GM12873 (cell line): ENCODE data around the gene OTOF.

Experiments used
- TF ChIP-seq, protein P1 (sequence below): IDR thresholded peaks from 2 replicates; pipeline ENCODE4 v1.5.1; 2012; ENCODE audit warnings: low read depth, mild to moderate bottlenecking, moderate library complexity, low read length, control low read depth; ENCODE audit not compliant: insufficient read depth; ENCODE audit errors: missing control alignments

Gene OTOF

GRCh38 chr2:26491563-26492167 is 13.7 kb upstream of the OTOF start:
- TF ChIP-seq, protein P1, sequence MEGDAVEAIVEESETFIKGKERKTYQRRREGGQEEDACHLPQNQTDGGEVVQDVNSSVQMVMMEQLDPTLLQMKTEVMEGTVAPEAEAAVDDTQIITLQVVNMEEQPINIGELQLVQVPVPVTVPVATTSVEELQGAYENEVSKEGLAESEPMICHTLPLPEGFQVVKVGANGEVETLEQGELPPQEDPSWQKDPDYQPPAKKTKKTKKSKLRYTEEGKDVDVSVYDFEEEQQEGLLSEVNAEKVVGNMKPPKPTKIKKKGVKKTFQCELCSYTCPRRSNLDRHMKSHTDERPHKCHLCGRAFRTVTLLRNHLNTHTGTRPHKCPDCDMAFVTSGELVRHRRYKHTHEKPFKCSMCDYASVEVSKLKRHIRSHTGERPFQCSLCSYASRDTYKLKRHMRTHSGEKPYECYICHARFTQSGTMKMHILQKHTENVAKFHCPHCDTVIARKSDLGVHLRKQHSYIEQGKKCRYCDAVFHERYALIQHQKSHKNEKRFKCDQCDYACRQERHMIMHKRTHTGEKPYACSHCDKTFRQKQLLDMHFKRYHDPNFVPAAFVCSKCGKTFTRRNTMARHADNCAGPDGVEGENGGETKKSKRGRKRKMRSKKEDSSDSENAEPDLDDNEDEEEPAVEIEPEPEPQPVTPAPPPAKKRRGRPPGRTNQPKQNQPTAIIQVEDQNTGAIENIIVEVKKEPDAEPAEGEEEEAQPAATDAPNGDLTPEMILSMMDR: no peak

DNA sequence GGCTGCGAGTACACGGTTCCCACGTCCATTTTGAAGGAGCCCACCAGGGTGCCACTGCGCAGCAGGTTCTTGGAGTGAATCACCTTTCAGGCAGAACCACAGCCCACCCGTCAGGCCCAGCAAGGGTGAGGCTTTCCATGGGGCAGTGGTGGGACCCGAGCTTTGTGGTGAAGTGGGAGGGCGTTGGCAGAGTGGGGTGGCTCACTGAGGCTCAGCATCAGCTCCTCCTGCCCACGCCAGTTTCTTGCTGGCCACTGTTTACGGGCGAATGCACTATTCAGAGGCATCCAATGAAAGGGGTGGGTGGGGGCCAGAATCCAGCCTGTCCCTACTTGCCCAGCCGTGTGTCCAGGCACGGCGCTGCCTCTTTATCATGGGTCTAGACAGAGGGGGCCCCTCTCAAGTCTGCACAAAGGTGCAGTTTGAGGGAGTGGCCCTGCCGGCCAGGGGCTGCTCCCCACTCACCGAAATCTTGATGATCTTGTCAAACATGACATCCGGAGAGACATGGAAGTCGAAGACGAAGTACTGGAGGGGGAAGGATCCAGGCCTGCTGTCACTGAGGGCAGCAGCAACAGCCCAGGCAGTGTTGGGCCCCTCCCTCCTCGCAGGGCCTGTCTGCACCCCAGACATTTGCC is 11.4 kb upstream of the OTOF start:
- TF ChIP-seq, protein P1: no peak

DNA sequence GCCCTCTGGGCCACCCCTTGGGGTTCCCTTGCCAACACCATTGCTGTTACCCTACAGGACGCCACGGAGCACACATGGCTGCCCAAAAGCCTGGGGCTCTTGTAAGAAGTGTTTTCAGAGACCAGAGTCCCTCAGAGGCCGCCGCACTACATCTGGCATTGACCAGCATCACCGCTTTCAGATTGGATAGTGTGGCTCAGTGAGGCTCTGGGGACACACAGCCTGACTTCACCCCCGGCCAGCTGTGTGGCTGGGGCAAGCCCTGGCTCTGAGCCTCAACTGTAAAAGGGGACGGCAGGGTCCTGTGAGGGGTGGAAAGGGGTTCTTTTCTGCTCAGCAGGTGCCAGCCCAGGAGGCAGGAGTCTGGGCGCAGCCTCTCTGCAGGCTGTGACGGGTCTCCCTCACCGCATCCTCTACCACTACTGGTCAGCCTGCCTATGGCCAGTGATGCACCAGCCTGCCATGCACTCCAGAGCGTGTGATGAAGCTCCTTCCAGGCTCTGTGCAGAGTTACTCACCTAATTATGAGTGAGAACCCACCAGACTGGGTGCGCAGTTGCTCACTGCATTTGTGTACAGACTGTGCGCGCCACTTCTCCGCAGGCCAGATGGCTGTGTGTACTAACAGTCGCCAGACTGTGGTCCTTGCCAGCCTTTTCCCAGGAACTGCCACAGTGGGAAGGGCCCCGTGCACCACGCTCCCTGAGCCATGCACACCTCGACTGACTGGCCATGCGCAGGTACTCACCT is 10.7 kb upstream of the OTOF start:
- TF ChIP-seq, protein P1: no peak

- TF ChIP-seq, protein P1: no peak
Measured at GRCh38 chr2:26487192-26487591, 9.3 kb upstream of the OTOF start.

DNA sequence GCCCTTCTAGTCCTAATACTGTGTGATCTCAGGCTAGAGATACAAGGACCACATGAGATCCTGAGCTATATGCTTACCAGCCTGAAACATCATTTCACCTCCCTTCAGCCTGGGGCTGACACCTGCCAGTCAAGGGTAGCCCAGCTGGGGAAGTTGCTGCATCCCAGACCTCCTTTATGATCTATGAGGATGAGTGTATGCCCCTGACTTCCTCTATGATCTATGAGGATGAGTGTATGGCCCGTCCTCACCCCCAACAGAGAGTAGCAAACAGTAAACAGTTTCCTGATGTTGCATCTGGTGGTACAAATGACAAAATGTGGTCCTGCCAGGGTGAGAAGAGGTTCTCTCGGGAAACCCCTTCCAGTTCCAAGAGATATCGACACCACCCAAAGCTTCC is 8.9 kb upstream of the OTOF start:
- TF ChIP-seq, protein P1: no peak

DNA sequence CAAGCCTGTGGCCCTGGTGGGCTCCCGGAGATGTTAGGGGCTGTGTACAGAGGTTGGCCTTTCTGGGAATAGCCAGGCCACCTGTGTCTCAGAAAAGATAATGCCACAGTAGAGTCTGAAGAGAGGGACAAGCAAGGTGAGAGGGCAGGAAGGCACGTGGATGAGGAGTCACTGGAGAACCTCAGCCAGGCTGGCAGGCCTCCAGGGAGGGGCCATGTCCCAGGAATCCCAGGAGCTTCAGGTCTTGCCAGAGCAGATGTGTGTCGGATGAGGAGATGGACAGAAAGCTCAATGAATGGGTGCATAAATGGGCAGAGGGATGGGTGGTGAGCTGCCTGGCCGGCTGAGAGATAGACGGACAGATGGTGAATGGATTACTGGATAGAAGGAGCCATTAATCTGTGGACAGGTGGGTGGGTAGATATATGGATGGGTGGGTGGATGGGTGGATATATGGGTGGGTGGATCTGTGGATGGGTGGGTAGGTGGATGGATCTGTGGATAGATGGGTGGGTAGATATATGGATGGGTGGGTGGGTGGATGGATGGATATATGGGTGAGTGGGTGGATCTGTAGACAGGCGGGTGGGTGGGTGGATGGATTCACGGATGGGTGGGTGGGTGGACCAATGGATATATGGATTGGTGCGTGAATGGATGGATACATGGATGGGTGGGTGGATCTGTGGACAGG is 7.9 kb upstream of the OTOF start:
- TF ChIP-seq, protein P1: no peak

DNA sequence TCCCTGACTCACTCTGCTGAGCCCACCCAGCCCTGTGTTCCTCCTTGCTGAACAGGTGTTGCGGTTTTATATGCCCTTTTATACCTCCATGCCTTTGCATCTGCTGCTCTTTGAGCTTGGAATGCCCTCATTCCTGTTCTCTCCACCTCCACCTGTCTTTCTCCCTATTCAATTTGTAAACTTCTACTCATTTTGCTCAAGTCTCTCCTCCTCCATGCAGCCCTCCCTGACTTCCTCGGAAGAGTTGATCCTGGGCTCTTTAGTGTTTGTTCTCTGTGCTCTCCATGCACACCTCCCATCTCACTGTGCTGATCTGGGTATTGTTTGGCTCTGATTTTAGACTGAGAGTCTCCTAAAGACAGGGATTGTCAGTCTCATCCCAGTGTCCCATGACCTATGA is 7.2 kb upstream of the OTOF start:
- TF ChIP-seq, protein P1: no peak
